Measurements from ENCODE around the gene CFAP61. TPM values are rescaled to one million over a fixed set of nuclear protein-coding genes. Genes with fewer than 3 reads are reported as not detected.

CFAP61 gene
- total RNA-seq, 1 donor from 2014 or later, result not detected

DNA sequence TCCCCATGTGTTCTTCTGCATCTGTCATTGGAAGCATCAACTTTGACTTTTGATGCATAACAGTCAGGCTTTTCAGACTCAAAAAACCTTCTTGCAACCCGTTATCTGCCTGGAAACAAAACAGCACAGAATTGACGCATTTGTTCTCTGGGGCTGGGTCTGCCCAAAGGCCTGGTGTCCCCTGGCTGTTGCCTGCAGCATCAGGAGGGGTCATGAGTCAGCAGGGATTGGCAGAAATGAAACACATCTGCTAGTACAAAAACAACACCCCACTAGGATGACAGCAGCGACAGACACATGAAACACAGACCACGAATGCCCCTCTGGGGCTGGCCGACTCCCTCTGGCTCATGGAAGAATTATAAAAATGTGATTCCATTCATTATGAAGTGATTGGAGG, 158.0 kb downstream of the CFAP61 start:
- no peak overlapping the region for H3K27ac ChIP-seq
- H3K27me3 ChIP-seq, result no peaks in the 10 kb centered on the region
- intact Hi-C loops (cut with DNase I), result no loop called here
- no peak overlapping the region for H3K4me3 ChIP-seq
- TF ChIP-seq CTCF (IDR thresholded peaks at IDR 0.05), result no peak
- no peak for ATAC-seq
- no peaks in the 10 kb centered on the region for H3K36me3 ChIP-seq
- no peaks in the 10 kb centered on the region for H3K4me1 ChIP-seq
- no peak for DNase-seq
- no peaks in the 10 kb centered on the region for H3K9me3 ChIP-seq

GRCh38 chr20:20210943-20211273, 158.6 kb downstream of the CFAP61 start:
- Histone ChIP-seq H3K4me3 (no peak overlapping the region), H3K27ac (no peak overlapping the region), H3K9me3 (no peaks in the 10 kb centered on the region), H3K36me3 (no peaks in the 10 kb centered on the region), H3K4me1 (no peaks in the 10 kb centered on the region), H3K27me3 (no peaks in the 10 kb centered on the region)
- TF ChIP-seq CTCF (IDR thresholded peaks at IDR 0.05), result no peak
- DNase-seq (no peak), ATAC-seq (no peak)
- intact Hi-C loops (cut with DNase I), result no loop called here

- ATAC-seq (no peak), DNase-seq (no peak)
- no peak for TF ChIP-seq CTCF (IDR thresholded peaks at IDR 0.05)
- H3K9me3 ChIP-seq, result no peaks in the 10 kb centered on the region
- no peaks in the 10 kb centered on the region for H3K4me1 ChIP-seq
- H3K36me3 ChIP-seq, result no peaks in the 10 kb centered on the region
- intact Hi-C loops (cut with DNase I), result no loop called here
- no peaks in the 10 kb centered on the region for H3K27me3 ChIP-seq
- H3K4me3 ChIP-seq, result no peak overlapping the region
- no peak overlapping the region for H3K27ac ChIP-seq
Observed at GRCh38 chr20:20211274-20211987, 159.1 kb downstream of the CFAP61 start.

GRCh38 chr20:20211988-20212518, 159.7 kb downstream of the CFAP61 start:
- no peak overlapping the region for H3K27ac ChIP-seq
- no peaks in the 10 kb centered on the region for H3K27me3 ChIP-seq
- H3K4me1 ChIP-seq, result no peaks in the 10 kb centered on the region
- H3K4me3 ChIP-seq, result no peak overlapping the region
- intact Hi-C loops (cut with DNase I), result no loop called here
- ATAC-seq (no peak), DNase-seq (no peak)
- no peaks in the 10 kb centered on the region for H3K9me3 ChIP-seq
- H3K36me3 ChIP-seq, result no peaks in the 10 kb centered on the region
- no peak for TF ChIP-seq CTCF (IDR thresholded peaks at IDR 0.05)

DNA sequence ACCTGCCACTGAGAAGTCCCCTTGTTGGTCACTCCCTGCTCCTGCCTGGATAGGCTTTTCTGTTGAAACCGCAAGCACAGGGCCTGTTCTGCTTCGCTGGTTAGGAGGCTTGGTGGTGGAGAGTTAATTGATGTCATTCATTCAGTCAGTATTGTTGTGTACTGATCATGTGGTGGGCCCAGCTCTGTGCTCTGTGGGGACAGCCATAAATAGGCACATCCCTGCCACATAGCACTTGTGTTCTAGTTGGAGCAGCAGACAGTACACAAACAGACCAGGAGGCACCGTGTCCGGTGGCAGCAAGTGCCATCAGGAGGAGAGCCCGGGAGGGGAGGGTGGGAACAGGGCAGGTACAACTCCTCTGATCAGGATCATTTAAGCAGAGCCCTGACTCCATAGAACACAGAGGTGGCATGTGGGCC, 160.4 kb downstream of the CFAP61 start:
- no peak overlapping the region for H3K27ac ChIP-seq
- ATAC-seq (no peak), DNase-seq (no peak)
- no peak for TF ChIP-seq CTCF (IDR thresholded peaks at IDR 0.05)
- H3K4me1 ChIP-seq, result no peaks in the 10 kb centered on the region
- intact Hi-C loops (cut with DNase I), result no loop called here
- H3K9me3 ChIP-seq, result no peaks in the 10 kb centered on the region
- no peak overlapping the region for H3K4me3 ChIP-seq
- no peaks in the 10 kb centered on the region for H3K36me3 ChIP-seq
- peaks cover 3% of the 10 kb centered on the region for H3K27me3 ChIP-seq

Measured in upper lobe of right lung (tissue), 1 donor.